Suprapubic skin (tissue), 4 donors: ENCODE results near the gene MYLK4. TPM values are rescaled to one million over a fixed set of nuclear protein-coding genes. Genes with fewer than 3 reads are reported as not detected.

ENCODE experiments used
- DNase-seq, 2 donors: peaks; one replicate each; pipeline ENCODE4 v3.0.0-alpha.2; 2019; ENCODE audit warnings: low spot score in 2 of 2
- H3K27ac ChIP-seq: fragments of 200-600 bp; sonication (generic); one replicate; pipeline ENCODE4 v1.5.1; 2019
- H3K27me3 ChIP-seq: fragments of 200-600 bp; sonication (generic); one replicate; pipeline ENCODE4 v1.5.1; 2019
- H3K36me3 ChIP-seq: fragments of 200-600 bp; sonication (generic); one replicate; pipeline ENCODE4 v1.5.1; 2019
- H3K4me1 ChIP-seq: fragments of 200-600 bp; sonication (generic); one replicate; pipeline ENCODE4 v1.5.1; 2019
- H3K4me3 ChIP-seq: fragments of 200-600 bp; sonication (generic); one replicate; pipeline ENCODE4 v1.5.1; 2019; ENCODE audit warnings: mild to moderate bottlenecking
- H3K9me3 ChIP-seq: fragments of 200-600 bp; sonication (generic); one replicate; pipeline ENCODE4 v1.5.1; 2019
- EP300 ChIP-seq: sonication (generic); formaldehyde crosslinking; IDR thresholded peaks from one replicate; pipeline ENCODE4 v1.6.1; 2017; ENCODE audit warnings: antibody characterized with exemption
- POLR2A ChIP-seq, 2 donors: fragments of 450-650 bp; IDR thresholded peaks; one replicate each; pipeline ENCODE4 v1.6.1; 2017; ENCODE audit warnings: antibody characterized with exemption in 2 of 2, mild to moderate bottlenecking in 2 of 2, moderate library complexity in 2 of 2
- POLR2AphosphoS5 ChIP-seq, 3 donors: sonication (generic); formaldehyde crosslinking; IDR thresholded peaks; one replicate each; pipeline ENCODE4 v1.6.1; 2017; ENCODE audit warnings: antibody characterized with exemption in 3 of 3
- WGBS: methylation state at CpG from one replicate; pipeline ENCODE4 v1.1.5; 2018; 5-methylcytosine and 5-hydroxymethylcytosine counted together
- total RNA-seq, 4 donors: library from RNA; depleted of rRNA; stranded (reverse); fragments of >200 nt; gene quantifications; one replicate each; pipeline ENCODE4 v1.1.0, GENCODE V29; 2016
- TF ChIP-seq, protein P1 (sequence below), 2 donors: fragments of 200-600 bp in 1 of 2; fragments of 450-650 bp in 1 of 2; sonication (generic) in 1 of 2; IDR thresholded peaks; one replicate each; pipeline ENCODE4 v1.5.1; 2016 to 2019; ENCODE audit warnings: antibody characterized with exemption in 2 of 2, mild to moderate bottlenecking in 1 of 2, moderate library complexity in 1 of 2

Gene MYLK4
- 1 to 10 TPM; 1.8 to 6.6 (median 3.5) TPM for total RNA-seq

DNA sequence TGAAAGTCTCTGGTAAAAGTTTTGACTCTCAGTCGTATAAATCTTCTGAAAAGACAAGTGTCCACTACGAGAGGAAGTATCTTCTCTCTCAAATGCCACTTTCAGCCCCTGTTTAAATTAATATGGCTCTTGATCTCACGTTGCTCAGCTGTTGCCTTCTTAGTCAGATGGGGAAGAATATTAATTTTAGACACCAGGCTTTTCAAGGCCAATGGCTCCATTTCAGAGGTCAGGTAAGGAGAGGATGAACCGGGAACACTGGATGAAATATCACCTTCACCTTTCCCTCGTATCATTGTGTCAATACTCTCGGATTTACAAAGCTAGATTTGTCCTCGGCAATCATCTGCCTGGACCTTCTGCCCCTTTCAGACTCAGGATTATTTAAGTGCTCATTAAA, at the start of gene MYLK4:
Gene MYLK4 (minus strand): TSS at position 91 of the 400 bp plus-strand sequence. CDS start 1,628 bp downstream, outside the sequence.
- no peaks in the 10 kb centered on the region for H3K27me3 ChIP-seq
- TF ChIP-seq POLR2A (IDR thresholded peaks at IDR 0.05) (no peak), POLR2AphosphoS5 (IDR thresholded peaks at IDR 0.05) (no peak), EP300 (no peak)
- TF ChIP-seq, protein P1, sequence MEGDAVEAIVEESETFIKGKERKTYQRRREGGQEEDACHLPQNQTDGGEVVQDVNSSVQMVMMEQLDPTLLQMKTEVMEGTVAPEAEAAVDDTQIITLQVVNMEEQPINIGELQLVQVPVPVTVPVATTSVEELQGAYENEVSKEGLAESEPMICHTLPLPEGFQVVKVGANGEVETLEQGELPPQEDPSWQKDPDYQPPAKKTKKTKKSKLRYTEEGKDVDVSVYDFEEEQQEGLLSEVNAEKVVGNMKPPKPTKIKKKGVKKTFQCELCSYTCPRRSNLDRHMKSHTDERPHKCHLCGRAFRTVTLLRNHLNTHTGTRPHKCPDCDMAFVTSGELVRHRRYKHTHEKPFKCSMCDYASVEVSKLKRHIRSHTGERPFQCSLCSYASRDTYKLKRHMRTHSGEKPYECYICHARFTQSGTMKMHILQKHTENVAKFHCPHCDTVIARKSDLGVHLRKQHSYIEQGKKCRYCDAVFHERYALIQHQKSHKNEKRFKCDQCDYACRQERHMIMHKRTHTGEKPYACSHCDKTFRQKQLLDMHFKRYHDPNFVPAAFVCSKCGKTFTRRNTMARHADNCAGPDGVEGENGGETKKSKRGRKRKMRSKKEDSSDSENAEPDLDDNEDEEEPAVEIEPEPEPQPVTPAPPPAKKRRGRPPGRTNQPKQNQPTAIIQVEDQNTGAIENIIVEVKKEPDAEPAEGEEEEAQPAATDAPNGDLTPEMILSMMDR (IDR thresholded peaks at IDR 0.05), result no peak
- H3K4me1 ChIP-seq, result no peaks in the 10 kb centered on the region
- no peaks in the 10 kb centered on the region for H3K36me3 ChIP-seq
- H3K27ac ChIP-seq, result no peak within 1 kb of the TSS
- WGBS, result 90% methylated on average over 7 of the region's 7 CpGs
- no peak for DNase-seq
- H3K9me3 ChIP-seq, result no peaks in the 10 kb centered on the region
- no peak within 1 kb of the TSS for H3K4me3 ChIP-seq

DNA sequence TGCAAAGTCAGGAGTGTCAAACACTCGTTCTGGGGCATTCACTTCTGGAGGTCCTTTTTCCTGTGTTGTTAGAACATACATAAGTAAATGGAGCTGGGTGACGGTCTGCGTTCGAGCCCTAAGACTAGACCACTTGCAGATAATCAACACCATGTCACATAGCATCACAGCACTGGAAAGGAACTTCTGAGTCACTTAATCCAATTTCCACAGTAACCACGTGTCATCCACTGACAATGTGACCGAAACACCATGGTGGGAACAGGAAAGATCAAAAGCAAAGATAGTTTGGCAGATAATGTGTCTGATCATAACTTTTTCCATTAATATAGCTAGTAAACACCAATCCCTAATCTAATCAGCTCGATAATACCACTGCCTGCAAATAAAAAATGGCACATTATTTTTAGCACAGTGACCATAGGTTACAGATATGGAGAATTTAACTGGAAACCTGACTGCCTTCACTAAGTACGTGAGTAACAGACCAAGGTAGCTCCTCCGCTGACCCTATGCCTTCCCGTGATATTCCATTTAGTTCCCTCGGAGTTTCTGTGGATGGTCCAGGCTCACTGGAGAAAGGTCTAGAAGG, 49.3 kb upstream of the MYLK4 start:
- DNase-seq, result no peak

DNA sequence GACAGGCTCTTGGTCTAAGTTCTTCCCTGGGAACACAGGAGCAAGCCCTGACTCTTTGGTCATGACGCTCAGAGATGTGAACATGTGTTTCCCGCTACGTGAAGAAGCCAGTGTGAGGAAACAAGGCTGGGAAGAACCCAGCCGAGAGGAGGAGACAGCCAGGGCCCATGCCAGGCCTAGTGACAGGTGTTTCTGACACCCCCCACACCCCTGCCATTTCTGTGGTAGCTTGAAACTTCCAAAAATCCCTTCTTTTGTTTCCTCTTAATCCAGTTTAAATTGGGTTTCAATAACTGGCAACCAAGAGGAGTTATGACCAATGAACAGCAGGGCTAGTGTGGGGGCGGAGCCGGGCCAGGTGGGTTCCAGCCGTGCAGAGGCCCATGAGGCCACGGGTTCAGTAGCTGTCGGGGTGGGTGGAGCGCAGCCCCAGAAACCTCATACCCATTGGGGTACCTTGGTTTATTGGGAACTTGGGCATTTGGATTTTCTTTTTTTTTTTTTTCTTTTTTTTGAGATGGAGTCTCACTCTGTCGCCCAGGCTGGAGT, 47.9 kb upstream of the MYLK4 start:
- H3K27me3 ChIP-seq, result no peaks in the 10 kb centered on the region
- peaks cover 5% of the 10 kb centered on the region for H3K4me1 ChIP-seq
- no peak overlapping the region for H3K27ac ChIP-seq
- H3K4me3 ChIP-seq, result no peak overlapping the region
- no peaks in the 10 kb centered on the region for H3K9me3 ChIP-seq
- 87% methylated on average over 10 of the region's 11 CpGs for WGBS
- TF ChIP-seq, protein P1 (IDR thresholded peaks at IDR 0.05), result no peak
- TF ChIP-seq POLR2A (IDR thresholded peaks at IDR 0.05) (no peak), POLR2AphosphoS5 (IDR thresholded peaks at IDR 0.05) (no peak), EP300 (no peak)
- DNase-seq, result no peak
- no peaks in the 10 kb centered on the region for H3K36me3 ChIP-seq

More for the DNA sequence above, 49.3 kb upstream of the MYLK4 start:
- H3K27ac ChIP-seq, result no peak overlapping the region
- TF ChIP-seq POLR2AphosphoS5 (IDR thresholded peaks at IDR 0.05), result no peak
- TF ChIP-seq, protein P1 (IDR thresholded peaks at IDR 0.05), result no peak
- TF ChIP-seq POLR2A (IDR thresholded peaks at IDR 0.05), result no peak
- TF ChIP-seq EP300, result no peak
- no peaks in the 10 kb centered on the region for H3K27me3 ChIP-seq
- H3K36me3 ChIP-seq, result no peaks in the 10 kb centered on the region
- peaks cover 2% of the 10 kb centered on the region for H3K4me1 ChIP-seq
- H3K9me3 ChIP-seq, result no peaks in the 10 kb centered on the region
- WGBS, result 81% methylated on average over 11 of the region's 11 CpGs
- no peak overlapping the region for H3K4me3 ChIP-seq

GRCh38 chr6:2797564-2798031, 46.9 kb upstream of the MYLK4 start:
- peaks cover 16% of the 10 kb centered on the region for H3K4me1 ChIP-seq
- 51% methylated on average over 3 of the region's 3 CpGs for WGBS
- H3K36me3 ChIP-seq, result no peaks in the 10 kb centered on the region
- DNase-seq, result no peak
- H3K4me3 ChIP-seq, result no peak overlapping the region
- no peak overlapping the region for H3K27ac ChIP-seq
- no peaks in the 10 kb centered on the region for H3K9me3 ChIP-seq
- no peaks in the 10 kb centered on the region for H3K27me3 ChIP-seq
- TF ChIP-seq POLR2A (IDR thresholded peaks at IDR 0.05) (no peak), POLR2AphosphoS5 (IDR thresholded peaks at IDR 0.05) (no peak), EP300 (no peak)
- TF ChIP-seq, protein P1 (IDR thresholded peaks at IDR 0.05), result no peak

GRCh38 chr6:2796861-2797260, 46.1 kb upstream of the MYLK4 start:
- no peaks in the 10 kb centered on the region for H3K27me3 ChIP-seq
- H3K4me3 ChIP-seq, result no peak overlapping the region
- H3K36me3 ChIP-seq, result no peaks in the 10 kb centered on the region
- no peak for TF ChIP-seq EP300
- TF ChIP-seq, protein P1 (IDR thresholded peaks at IDR 0.05), result no peak
- TF ChIP-seq POLR2A (IDR thresholded peaks at IDR 0.05), result no peak
- no peak for TF ChIP-seq POLR2AphosphoS5 (IDR thresholded peaks at IDR 0.05)
- 86% methylated on average over 5 of the region's 6 CpGs for WGBS
- no peak for DNase-seq
- no peak overlapping the region for H3K27ac ChIP-seq
- H3K4me1 ChIP-seq, result peaks cover 22% of the 10 kb centered on the region
- no peaks in the 10 kb centered on the region for H3K9me3 ChIP-seq
